Keratinocyte (primary cell): ENCODE results near the gene PLB1. TPM values are rescaled to one million over a fixed set of nuclear protein-coding genes. Genes with fewer than 3 reads are reported as not detected.

Experiments
- DNase-seq: peaks from one replicate; pipeline ENCODE4 v3.0.0-alpha.2; 2011; ENCODE audit warnings: low read depth, missing footprints, low spot score
- FAIRE-seq: peaks from 2 replicates; lab custom pipeline; 2011; peaks lifted over from hg19 to GRCh38; lab: Jason Lieb, UNC
- H2AFZ ChIP-seq: 2 replicates; pipeline ENCODE4 v1.6.0; 2012; ENCODE audit warnings: low read length, control low read depth, inconsistent platforms; ENCODE audit not compliant: control insufficient read depth
- H3K27ac ChIP-seq: 2 replicates; pipeline ENCODE4 v1.5.1; 2011; ENCODE audit warnings: low read length; ENCODE audit not compliant: control insufficient read depth, insufficient read depth
- H3K27me3 ChIP-seq: 3 replicates; pipeline ENCODE4 v1.6.0; 2011; ENCODE audit warnings: low read length; ENCODE audit not compliant: control insufficient read depth, insufficient read depth; ENCODE audit errors: extremely low read depth
- H3K36me3 ChIP-seq, 2 experiments: 2 replicates in 1 of 2; 3 replicates in 1 of 2; pipeline ENCODE4 v1.5.1; 2011; ENCODE audit warnings: low read length in 2 of 2, mild to moderate bottlenecking in 1 of 2; ENCODE audit not compliant: control insufficient read depth in 2 of 2, insufficient read depth in 2 of 2; ENCODE audit errors: extremely low read depth in 1 of 2
- H3K4me1 ChIP-seq: 3 replicates; pipeline ENCODE4 v1.5.1; 2011; ENCODE audit warnings: low read length; ENCODE audit not compliant: control insufficient read depth, insufficient read depth; ENCODE audit errors: extremely low read depth
- H3K4me2 ChIP-seq: 3 replicates; pipeline ENCODE4 v1.6.0; 2011; ENCODE audit warnings: low read depth, low read length; ENCODE audit not compliant: control insufficient read depth, insufficient read depth; ENCODE audit errors: extremely low read depth
- H3K4me3 ChIP-seq, 3 experiments: fragments of 200-600 bp in 1 of 3; sonication (generic) in 1 of 3; 2 replicates in 2 of 3; 3 replicates in 1 of 3; pipeline ENCODE4 v1.5.1; 2011 to 2016; ENCODE audit warnings: low read length in 3 of 3, mild to moderate bottlenecking in 3 of 3, control low read depth in 2 of 3, inconsistent platforms in 1 of 3, low read depth in 1 of 3, mixed read lengths in 1 of 3, mixed run types in 1 of 3, moderate library complexity in 1 of 3; ENCODE audit not compliant: control insufficient read depth in 2 of 3, insufficient read depth in 2 of 3; ENCODE audit errors: extremely low read depth in 1 of 3
- H3K79me2 ChIP-seq: 2 replicates; pipeline ENCODE4 v1.6.0; 2012; ENCODE audit warnings: low read length; ENCODE audit not compliant: control insufficient read depth, insufficient read depth
- H3K9ac ChIP-seq: 3 replicates; pipeline ENCODE4 v1.6.0; 2011; ENCODE audit warnings: low read length; ENCODE audit not compliant: control insufficient read depth, insufficient read depth; ENCODE audit errors: extremely low read depth
- H3K9me1 ChIP-seq: 3 replicates; pipeline ENCODE4 v1.6.0; 2011; ENCODE audit warnings: low read length; ENCODE audit not compliant: control insufficient read depth, insufficient read depth; ENCODE audit errors: extremely low read depth
- H3K9me3 ChIP-seq: 2 replicates; pipeline ENCODE4 v1.5.1; 2012; ENCODE audit warnings: low read depth, low read length; ENCODE audit not compliant: control insufficient read depth
- H4K20me1 ChIP-seq: 3 replicates; pipeline ENCODE4 v1.6.0; 2011; ENCODE audit warnings: low read length; ENCODE audit not compliant: control insufficient read depth, insufficient read depth; ENCODE audit errors: extremely low read depth
- CTCF ChIP-seq, 3 experiments: IDR thresholded peaks in 1 of 3; conservative IDR thresholded peaks in 1 of 3; optimal IDR thresholded peaks in 1 of 3; 2 replicates in 2 of 3; 3 replicates in 1 of 3; pipeline versions ENCODE3 to v1.5.1; 2011; ENCODE audit warnings: low read length in 3 of 3, mild to moderate bottlenecking in 3 of 3, moderate library complexity in 2 of 3, control low read depth in 1 of 3, inconsistent platforms in 1 of 3; ENCODE audit not compliant: insufficient read depth in 2 of 3; ENCODE audit errors: extremely low read depth in 1 of 3
- EZH2 ChIP-seq: IDR thresholded peaks from one replicate; pipeline ENCODE4 v1.6.1; 2012; ENCODE audit warnings: inconsistent platforms, mild to moderate bottlenecking, low read length, moderate library complexity
- dilution Hi-C: fragments of 300-500 bp; cut with MboI; formaldehyde crosslinking; loops from one replicate; pipeline ENCODE4 v1.7.0; 2020; ENCODE audit warnings: low sequenced_read_pairs; ENCODE audit not compliant: extremely low pct_ligation_motif_present
- polyA plus RNA-seq, 5 experiments: library from polyadenylated mRNA; depleted of rRNA in 3 of 5; stranded (reverse) in 3 of 5; stranded (forward) in 1 of 5; unstranded in 1 of 5; fragments of >200 nt; gene quantifications; 1 replicate in 1 of 5; 2 replicates in 3 of 5; 3 replicates in 1 of 5; pipeline versions ENCODE4 v1.2.1 to v1.2.3, GENCODE V29; 2011 to 2012; ENCODE audit warnings: missing spikeins in 2 of 5, low read depth in 1 of 5, low replicate concordance in 1 of 5

Gene PLB1
- polyA plus RNA-seq, 1 donor (not counting 4 experiments of a cell fraction or from before 2014, with no cell fraction given), result 6.7 TPM

- H2AFZ ChIP-seq, result no peak overlapping the region
- dilution Hi-C loops, result no loop called here
- peaks cover 66% of the 10 kb centered on the region for H3K4me1 ChIP-seq
- H3K36me3 ChIP-seq, result no peaks in the 10 kb centered on the region
- no peaks in the 10 kb centered on the region for H3K9me1 ChIP-seq
- H4K20me1 ChIP-seq, result no peaks in the 10 kb centered on the region
- DNase-seq (peak; percentile 98), FAIRE-seq (peak; percentile 99)
- no peak overlapping the region for H3K4me3 ChIP-seq
- H3K79me2 ChIP-seq, result no peaks in the 10 kb centered on the region
- no peaks in the 10 kb centered on the region for H3K27me3 ChIP-seq
- TF ChIP-seq EZH2 (no peak), CTCF (optimal IDR thresholded peaks at IDR 0.05 in 1 of 3, IDR thresholded peaks at IDR 0.05 in 1 of 3, conservative IDR thresholded peaks at IDR 0.05 in 1 of 3; ENCODE audit: extremely low read depth in 1 of 3, insufficient read depth in 2 of 3, low read length in 3 of 3) (no peak)
- peak overlapping the region; percentile 86 for H3K27ac ChIP-seq
- H3K4me2 ChIP-seq, result peak overlapping the region; percentile 60
- H3K9me3 ChIP-seq, result no peaks in the 10 kb centered on the region
- peak overlapping the region; percentile 29 for H3K9ac ChIP-seq
Observed at GRCh38 chr2:28610583-28611201, 114.8 kb downstream of the PLB1 start.

DNA sequence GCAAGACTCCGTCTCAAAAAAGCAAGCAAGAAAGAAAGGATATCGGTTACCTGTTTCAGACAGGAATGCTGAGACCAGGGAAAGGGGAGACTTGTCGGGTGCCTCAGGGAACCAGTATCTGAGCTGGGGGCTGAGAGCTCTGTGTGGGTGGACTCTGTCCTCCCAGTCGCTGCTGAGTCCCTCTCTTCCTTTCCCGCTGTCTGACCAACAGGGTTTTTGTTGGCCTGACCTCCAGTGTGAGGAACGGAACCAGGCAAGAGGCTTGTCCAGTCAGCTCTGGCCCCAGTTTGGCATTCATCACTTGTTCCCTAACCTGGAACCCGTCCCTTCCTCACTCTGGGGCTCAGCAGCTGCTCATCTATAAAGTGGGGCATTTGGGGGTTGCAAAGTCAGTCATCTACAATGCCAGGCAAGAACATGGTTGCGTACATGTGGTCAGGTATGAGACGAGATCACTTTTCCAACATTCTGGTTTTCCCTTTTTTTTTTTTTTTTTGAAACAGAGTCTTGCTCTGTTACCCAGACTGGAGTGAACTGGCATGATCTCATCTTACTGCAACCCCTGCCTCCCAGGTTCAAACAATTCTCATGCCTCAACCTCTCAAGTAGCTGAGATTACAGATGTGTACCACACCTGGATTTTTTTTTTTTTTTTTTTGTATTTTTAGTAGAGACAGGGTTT, 116.4 kb downstream of the PLB1 start:
- H3K9me3 ChIP-seq, result no peaks in the 10 kb centered on the region
- no peak for TF ChIP-seq EZH2
- no peak for TF ChIP-seq CTCF (optimal IDR thresholded peaks at IDR 0.05 in 1 of 3, IDR thresholded peaks at IDR 0.05 in 1 of 3, conservative IDR thresholded peaks at IDR 0.05 in 1 of 3; ENCODE audit: extremely low read depth in 1 of 3, insufficient read depth in 2 of 3, low read length in 3 of 3)
- no peaks in the 10 kb centered on the region for H3K36me3 ChIP-seq
- H3K9ac ChIP-seq, result peak overlapping the region; percentile 22
- H4K20me1 ChIP-seq, result no peaks in the 10 kb centered on the region
- FAIRE-seq (no peak), DNase-seq (no peak)
- H3K4me3 ChIP-seq, result no peak overlapping the region
- peaks cover 77% of the 10 kb centered on the region for H3K4me1 ChIP-seq
- H3K27ac ChIP-seq, result peak overlapping the region; percentile 93
- no peak overlapping the region for H2AFZ ChIP-seq
- no peak overlapping the region for H3K4me2 ChIP-seq
- dilution Hi-C loops, result no loop called here
- H3K9me1 ChIP-seq, result no peaks in the 10 kb centered on the region
- no peaks in the 10 kb centered on the region for H3K27me3 ChIP-seq
- H3K79me2 ChIP-seq, result no peaks in the 10 kb centered on the region
